GM12878 (cell line): ENCODE results near the gene TCF15. TPM values are rescaled to one million over a fixed set of nuclear protein-coding genes. Genes with fewer than 3 reads are reported as not detected.

Experiments
- ATAC-seq: fragments of 200-7000 bp; cut with Tn5 transposase; 3 replicates; pipeline ENCODE4 v1.9.1; 2020; ENCODE audit warnings: mild to moderate bottlenecking, moderate library complexity
- BruUV-seq: library from RNA; stranded (reverse); fragments of 400-500 nt; replicated peaks from 2 replicates; lab custom pipeline; 2021; lab: Mats Ljungman, UMichigan
- CTCF ChIA-PET: fragments of 300-600 bp; sonication (Branson Sonifier 250); formaldehyde crosslinking; extraction: SDS; loops from one replicate; lab custom pipeline; 2021; ENCODE audit warnings: inconsistent platforms; lab: Yijun Ruan, JAX
- POLR2A ChIA-PET: fragments of 350-600 bp; formaldehyde crosslinking; extraction: SDS; loops from one replicate; lab custom pipeline; 2021; ENCODE audit warnings: inconsistent platforms; lab: Charles Lee
- RAD21 ChIA-PET: fragments of 300-600 bp; sonication (Branson Sonifier 250); formaldehyde crosslinking; loops from one replicate; lab custom pipeline; 2023; ENCODE audit warnings: antibody characterized with exemption; ENCODE audit not compliant: unreplicated experiment; lab: Charles Lee
- SMC1A ChIA-PET: fragments of 300-600 bp; sonication (Branson Sonifier 250); formaldehyde crosslinking; loops from one replicate; lab custom pipeline; 2023; ENCODE audit not compliant: unreplicated experiment, uncharacterized antibody; lab: Charles Lee
- DNase-seq: peaks from one replicate; pipeline ENCODE4 v3.0.0-alpha.2; 2011; ENCODE audit warnings: low read depth, low spot score
- FAIRE-seq: peaks from 3 replicates; lab custom pipeline; 2011; peaks lifted over from hg19 to GRCh38; lab: Jason Lieb, UNC
- H2AFZ ChIP-seq: 2 replicates; pipeline ENCODE4 v1.6.0; 2011; ENCODE audit warnings: low read depth, low read length, control low read depth; ENCODE audit not compliant: control insufficient read depth
- H3K27ac ChIP-seq: 2 replicates; pipeline ENCODE4 v1.5.1; 2011; ENCODE audit warnings: control low read depth; ENCODE audit not compliant: control insufficient read depth, insufficient read depth
- H3K27me3 ChIP-seq, 2 experiments: replicated peaks in 1 of 2; 2 replicates each; pipeline versions ENCODE4 v1.6.0 to v1.6.1; 2011; ENCODE audit warnings: low read length in 1 of 2; ENCODE audit not compliant: control insufficient read depth in 2 of 2, insufficient read depth in 2 of 2
- H3K36me3 ChIP-seq, 2 experiments: 2 replicates each; pipeline ENCODE4 v1.5.1; 2011; ENCODE audit warnings: low read length in 1 of 2; ENCODE audit not compliant: control insufficient read depth in 2 of 2, insufficient read depth in 2 of 2
- H3K4me1 ChIP-seq: 2 replicates; pipeline ENCODE4 v1.6.1; 2011; ENCODE audit warnings: mild to moderate bottlenecking, low read length, moderate library complexity, mixed read lengths; ENCODE audit not compliant: control insufficient read depth, insufficient read depth
- H3K4me2 ChIP-seq: 2 replicates; pipeline ENCODE4 v1.6.0; 2011; ENCODE audit warnings: control low read depth; ENCODE audit not compliant: control insufficient read depth, insufficient read depth
- H3K4me3 ChIP-seq: fragments of 200-600 bp; sonication (generic); 2 replicates; pipeline ENCODE4 v1.5.1; 2016
- H3K79me2 ChIP-seq: 2 replicates; pipeline ENCODE4 v1.6.0; 2011; ENCODE audit warnings: low read length; ENCODE audit not compliant: control insufficient read depth, insufficient read depth
- H3K9ac ChIP-seq: 2 replicates; pipeline ENCODE4 v1.8.0; 2011; ENCODE audit warnings: low read length, control low read depth, mixed read lengths; ENCODE audit not compliant: control insufficient read depth, insufficient read depth
- H3K9me3 ChIP-seq: replicated peaks from 3 replicates; pipeline ENCODE4 v1.5.1; 2011; ENCODE audit warnings: mild to moderate bottlenecking, low read length; ENCODE audit not compliant: control insufficient read depth, insufficient read depth
- H4K20me1 ChIP-seq: 2 replicates; pipeline ENCODE4 v1.6.0; 2011; ENCODE audit not compliant: control insufficient read depth, insufficient read depth
- BCL11A ChIP-seq: IDR thresholded peaks from 2 replicates; pipeline ENCODE4 v1.6.1; 2011; ENCODE audit warnings: low read depth, low read length
- EP300 ChIP-seq, 2 experiments: fragments of 150-350 bp in 1 of 2; IDR thresholded peaks; 2 replicates each; pipeline ENCODE4 v1.6.1; 2011 to 2012; ENCODE audit warnings: low read depth in 2 of 2, low read length in 2 of 2, borderline replicate concordance in 1 of 2, improper control_type of control experiment in 1 of 2, inconsistent platforms in 1 of 2; ENCODE audit not compliant: control insufficient read depth in 1 of 2
- ESRRA ChIP-seq: IDR thresholded peaks from 2 replicates; pipeline ENCODE4 v1.6.1; 2012; ENCODE audit warnings: mild to moderate bottlenecking, low read length, improper control_type of control experiment
- KAT2A ChIP-seq: conservative IDR thresholded peaks from 2 replicates; pipeline ENCODE4 v1.6.1; 2011; ENCODE audit warnings: low read depth, low read length; ENCODE audit not compliant: control insufficient read depth
- NR2F1 ChIP-seq: fragments of 450-650 bp; conservative IDR thresholded peaks from 2 replicates; pipeline ENCODE4 v1.6.1; 2017; ENCODE audit warnings: mild to moderate bottlenecking
- TCF3 ChIP-seq: IDR thresholded peaks from 2 replicates; pipeline ENCODE4 v1.6.1; 2012; ENCODE audit warnings: low read depth, mild to moderate bottlenecking, low read length, borderline replicate concordance; ENCODE audit not compliant: insufficient read depth
- ZZZ3 ChIP-seq: IDR thresholded peaks from 2 replicates; pipeline ENCODE4 v1.6.1; 2011; ENCODE audit warnings: low read depth; ENCODE audit not compliant: control insufficient read depth, insufficient read length
- WGBS: methylation state at CpG from one replicate; pipeline ENCODE4 v1.1.6; 2016; ENCODE audit warnings: low lambda C conversion rate; ENCODE audit not compliant: insufficient replicate concordance, insufficient coverage; ENCODE audit errors: missing lambda C conversion rate; 5-methylcytosine and 5-hydroxymethylcytosine counted together
- in situ Hi-C: fragments of 300-500 bp; cut with MboI; formaldehyde crosslinking; loops from 9 replicates; pipeline ENCODE4 v1.14.3; 2018; ENCODE audit warnings: mixed read lengths
- intact Hi-C: fragments of 100-400 bp; cut with micrococcal nuclease; formaldehyde crosslinking; loops from one replicate; pipeline ENCODE4 v1.14.2; 2022; ENCODE audit not compliant: unreplicated experiment
- polyA plus RNA-seq, 11 experiments: library from polyadenylated mRNA; depleted of rRNA in 4 of 11; unstranded in 6 of 11; stranded (reverse) in 5 of 11; fragments of >200 nt; fragmentation: Nextera tagmentation in 4 of 11; fragmentation: Illumina TruSeq in 1 of 11; extraction: Ambion mirVana in 4 of 11; extraction: Trizol in 1 of 11; gene quantifications; 1 replicate in 1 of 11; 2 replicates in 10 of 11; pipeline versions ENCODE4 v1.2.1 to v1.2.3, GENCODE V29; 2011 to 2016; ENCODE audit warnings: inconsistent platforms in 2 of 11, missing spikeins in 2 of 11, low read depth in 1 of 11
- total RNA-seq, 4 experiments: library from RNA; depleted of rRNA in 3 of 4; stranded (reverse); fragments of >200 nt in 3 of 4; fragmentation: Illumina TruSeq in 1 of 4; extraction: Trizol in 1 of 4; gene quantifications; 2 replicates each; pipeline versions ENCODE4 v1.2.1 to v1.2.3, GENCODE V29; 2013 to 2021
- TF ChIP-seq, protein P1 (sequence below): fragments of 450-650 bp; formaldehyde crosslinking; IDR thresholded peaks from 2 replicates; pipeline ENCODE4 v1.5.0; 2022; ENCODE audit warnings: mild to moderate bottlenecking, missing genetic modification characterization
- TF ChIP-seq, protein P2 (sequence below): fragments of 450-650 bp; IDR thresholded peaks from 2 replicates; pipeline ENCODE4 v1.6.1; 2016; ENCODE audit warnings: mild to moderate bottlenecking
- TF ChIP-seq, protein P3 (sequence below): fragments of 150-350 bp; IDR thresholded peaks from 2 replicates; pipeline ENCODE4 v1.6.1; 2016; ENCODE audit warnings: low read depth, low read length

Gene TCF15
- total and polyA plus RNA-seq, 10 of the 15 experiments (the other 5 are each of a cell fraction or from before 2014, with no cell fraction given) = 0.08 TPM; not detected in 9

DNA sequence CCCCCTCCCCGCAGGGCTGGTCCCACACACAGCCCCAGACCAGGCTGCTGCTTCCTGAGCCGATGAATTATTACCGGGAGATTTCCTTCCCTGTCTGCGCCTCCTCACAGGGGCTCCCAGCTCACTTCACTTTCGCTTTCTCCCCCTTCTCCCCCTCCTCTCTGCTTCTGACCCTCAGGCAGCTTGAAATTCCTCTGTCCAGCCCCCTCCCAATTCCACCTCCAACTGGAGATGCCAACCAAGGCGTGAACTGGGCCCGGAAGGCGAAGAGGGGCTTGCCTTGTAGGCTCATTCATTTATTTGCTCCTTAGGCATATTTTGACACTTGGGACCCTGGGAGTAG lies 1.7 kb upstream of the TCF15 start:
- 48% methylated on average over 8 of the region's 8 CpGs for WGBS
- Histone ChIP-seq H3K9ac (no peak overlapping the region), H3K4me1 (peaks cover 6% of the 10 kb centered on the region), H3K36me3 (no peaks in the 10 kb centered on the region), H3K4me2 (no peak overlapping the region), H3K4me3 (no peak overlapping the region), H3K79me2 (no peaks in the 10 kb centered on the region), H3K27ac (no peak overlapping the region), H2AFZ (no peak overlapping the region), H3K27me3 (peaks cover 14 to 26% of the 10 kb centered on the region in 2 experiments), H3K9me3 (no peaks in the 10 kb centered on the region; the same call in 2 of the 3 replicates), H4K20me1 (no peaks in the 10 kb centered on the region)
- ChIA-PET POLR2A (no interaction called here), SMC1A (no interaction called here), RAD21 (no interaction called here), CTCF (interaction anchor here (1.0 kb wide), 1 partner anchor 33 kb away, joined by 3 read pairs; no protein-coding TSS in a partner anchor)
- BruUV-seq = no TSS peak
- in situ Hi-C loops = no loop called here
- intact Hi-C loops = no loop called here
- no peak for DNase-seq
- no peak for ATAC-seq
- TF ChIP-seq ESRRA (no peak), KAT2A (no peak), EP300 (IDR thresholded peaks at IDR 0.05; ENCODE audit: borderline replicate concordance in 1 of 2, control insufficient read depth in 1 of 2, low read depth in 2 of 2, low read length in 2 of 2) (no peak), BCL11A (no peak), NR2F1 (no peak), TCF3 (no peak), ZZZ3 (no peak)
- TF ChIP-seq, protein P1, sequence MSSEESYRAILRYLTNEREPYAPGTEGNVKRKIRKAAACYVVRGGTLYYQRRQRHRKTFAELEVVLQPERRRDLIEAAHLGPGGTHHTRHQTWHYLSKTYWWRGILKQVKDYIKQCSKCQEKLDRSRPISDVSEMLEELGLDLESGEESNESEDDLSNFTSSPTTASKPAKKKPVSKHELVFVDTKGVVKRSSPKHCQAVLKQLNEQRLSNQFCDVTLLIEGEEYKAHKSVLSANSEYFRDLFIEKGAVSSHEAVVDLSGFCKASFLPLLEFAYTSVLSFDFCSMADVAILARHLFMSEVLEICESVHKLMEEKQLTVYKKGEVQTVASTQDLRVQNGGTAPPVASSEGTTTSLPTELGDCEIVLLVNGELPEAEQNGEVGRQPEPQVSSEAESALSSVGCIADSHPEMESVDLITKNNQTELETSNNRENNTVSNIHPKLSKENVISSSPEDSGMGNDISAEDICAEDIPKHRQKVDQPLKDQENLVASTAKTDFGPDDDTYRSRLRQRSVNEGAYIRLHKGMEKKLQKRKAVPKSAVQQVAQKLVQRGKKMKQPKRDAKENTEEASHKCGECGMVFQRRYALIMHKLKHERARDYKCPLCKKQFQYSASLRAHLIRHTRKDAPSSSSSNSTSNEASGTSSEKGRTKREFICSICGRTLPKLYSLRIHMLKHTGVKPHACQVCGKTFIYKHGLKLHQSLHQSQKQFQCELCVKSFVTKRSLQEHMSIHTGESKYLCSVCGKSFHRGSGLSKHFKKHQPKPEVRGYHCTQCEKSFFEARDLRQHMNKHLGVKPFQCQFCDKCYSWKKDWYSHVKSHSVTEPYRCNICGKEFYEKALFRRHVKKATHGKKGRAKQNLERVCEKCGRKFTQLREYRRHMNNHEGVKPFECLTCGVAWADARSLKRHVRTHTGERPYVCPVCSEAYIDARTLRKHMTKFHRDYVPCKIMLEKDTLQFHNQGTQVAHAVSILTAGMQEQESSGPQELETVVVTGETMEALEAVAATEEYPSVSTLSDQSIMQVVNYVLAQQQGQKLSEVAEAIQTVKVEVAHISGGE (CRISPR knock-in tag) = no peak
- TF ChIP-seq, protein P2, sequence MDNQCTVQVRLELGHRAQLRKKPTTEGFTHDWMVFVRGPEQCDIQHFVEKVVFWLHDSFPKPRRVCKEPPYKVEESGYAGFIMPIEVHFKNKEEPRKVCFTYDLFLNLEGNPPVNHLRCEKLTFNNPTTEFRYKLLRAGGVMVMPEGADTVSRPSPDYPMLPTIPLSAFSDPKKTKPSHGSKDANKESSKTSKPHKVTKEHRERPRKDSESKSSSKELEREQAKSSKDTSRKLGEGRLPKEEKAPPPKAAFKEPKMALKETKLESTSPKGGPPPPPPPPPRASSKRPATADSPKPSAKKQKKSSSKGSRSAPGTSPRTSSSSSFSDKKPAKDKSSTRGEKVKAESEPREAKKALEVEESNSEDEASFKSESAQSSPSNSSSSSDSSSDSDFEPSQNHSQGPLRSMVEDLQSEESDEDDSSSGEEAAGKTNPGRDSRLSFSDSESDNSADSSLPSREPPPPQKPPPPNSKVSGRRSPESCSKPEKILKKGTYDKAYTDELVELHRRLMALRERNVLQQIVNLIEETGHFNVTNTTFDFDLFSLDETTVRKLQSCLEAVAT = no peak
- TF ChIP-seq, protein P3, sequence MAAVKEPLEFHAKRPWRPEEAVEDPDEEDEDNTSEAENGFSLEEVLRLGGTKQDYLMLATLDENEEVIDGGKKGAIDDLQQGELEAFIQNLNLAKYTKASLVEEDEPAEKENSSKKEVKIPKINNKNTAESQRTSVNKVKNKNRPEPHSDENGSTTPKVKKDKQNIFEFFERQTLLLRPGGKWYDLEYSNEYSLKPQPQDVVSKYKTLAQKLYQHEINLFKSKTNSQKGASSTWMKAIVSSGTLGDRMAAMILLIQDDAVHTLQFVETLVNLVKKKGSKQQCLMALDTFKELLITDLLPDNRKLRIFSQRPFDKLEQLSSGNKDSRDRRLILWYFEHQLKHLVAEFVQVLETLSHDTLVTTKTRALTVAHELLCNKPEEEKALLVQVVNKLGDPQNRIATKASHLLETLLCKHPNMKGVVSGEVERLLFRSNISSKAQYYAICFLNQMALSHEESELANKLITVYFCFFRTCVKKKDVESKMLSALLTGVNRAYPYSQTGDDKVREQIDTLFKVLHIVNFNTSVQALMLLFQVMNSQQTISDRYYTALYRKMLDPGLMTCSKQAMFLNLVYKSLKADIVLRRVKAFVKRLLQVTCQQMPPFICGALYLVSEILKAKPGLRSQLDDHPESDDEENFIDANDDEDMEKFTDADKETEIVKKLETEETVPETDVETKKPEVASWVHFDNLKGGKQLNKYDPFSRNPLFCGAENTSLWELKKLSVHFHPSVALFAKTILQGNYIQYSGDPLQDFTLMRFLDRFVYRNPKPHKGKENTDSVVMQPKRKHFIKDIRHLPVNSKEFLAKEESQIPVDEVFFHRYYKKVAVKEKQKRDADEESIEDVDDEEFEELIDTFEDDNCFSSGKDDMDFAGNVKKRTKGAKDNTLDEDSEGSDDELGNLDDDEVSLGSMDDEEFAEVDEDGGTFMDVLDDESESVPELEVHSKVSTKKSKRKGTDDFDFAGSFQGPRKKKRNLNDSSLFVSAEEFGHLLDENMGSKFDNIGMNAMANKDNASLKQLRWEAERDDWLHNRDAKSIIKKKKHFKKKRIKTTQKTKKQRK = no peak
- no peak for FAIRE-seq
